AG08395 (cell line): ENCODE data around the gene HNRNPH3.

Experiments
- DNase-seq: peaks from one replicate; pipeline ENCODE4 v3.0.0; 2012; ENCODE audit warnings: mixed read lengths, low spot score

HNRNPH3 gene

GRCh38 chr10:68332259-68333057 is 594 bp downstream of the HNRNPH3 start, which contains the start of gene PBLD:
Gene PBLD, minus strand, starts transcription at chr10:68332928. Its CDS starts 26,084 bp downstream, at chr10:68306844.
- peak; percentile 60 for DNase-seq

- DNase-seq, result peak; percentile 25
These were observed 1.2 kb downstream of the HNRNPH3 start for GRCh38 chr10:68333058-68333395.

GRCh38 chr10:68333440-68334431 is 1.9 kb downstream of the HNRNPH3 start:
- no peak for DNase-seq

- no peak for DNase-seq
These were observed 3.0 kb downstream of the HNRNPH3 start for GRCh38 chr10:68334672-68335467.

GRCh38 chr10:68336754-68337351 is 5.0 kb downstream of the HNRNPH3 start:
- DNase-seq, result no peak

GRCh38 chr10:68340358-68341080 is 8.7 kb downstream of the HNRNPH3 start:
- no peak for DNase-seq

- DNase-seq, result no peak
These were observed 11.1 kb downstream of the HNRNPH3 start for GRCh38 chr10:68342909-68343516.

GRCh38 chr10:68345621-68346020 is 13.8 kb downstream of the HNRNPH3 start:
- no peak for DNase-seq

GRCh38 chr10:68346774-68347173 is 14.9 kb downstream of the HNRNPH3 start:
- no peak for DNase-seq

GRCh38 chr10:68348265-68348741 is 16.4 kb downstream of the HNRNPH3 start:
- peak; percentile 59 for DNase-seq

GRCh38 chr10:68353537-68353936 is 21.7 kb downstream of the HNRNPH3 start:
- no peak for DNase-seq

- no peak for DNase-seq
These were observed 27.3 kb downstream of the HNRNPH3 start for GRCh38 chr10:68359189-68359588.

- DNase-seq, result no peak
These were observed 30.7 kb downstream of the HNRNPH3 start for GRCh38 chr10:68362590-68362989.

GRCh38 chr10:68364101-68364886 is 32.4 kb downstream of the HNRNPH3 start:
- DNase-seq, result no peak

- no peak for DNase-seq
These were observed 33.7 kb downstream of the HNRNPH3 start for GRCh38 chr10:68365611-68366010.

- DNase-seq, result no peak
These were observed 34.7 kb downstream of the HNRNPH3 start for GRCh38 chr10:68366600-68366999.

- DNase-seq, result no peak
These were observed 35.3 kb downstream of the HNRNPH3 start for GRCh38 chr10:68367121-68367520.

GRCh38 chr10:68371604-68372003 is 39.7 kb downstream of the HNRNPH3 start:
- no peak for DNase-seq

- DNase-seq, result no peak
These were observed 53.9 kb downstream of the HNRNPH3 start for GRCh38 chr10:68385740-68386139.
